ENCODE results near the gene EXOC8.

The EXOC8 gene, protein sequence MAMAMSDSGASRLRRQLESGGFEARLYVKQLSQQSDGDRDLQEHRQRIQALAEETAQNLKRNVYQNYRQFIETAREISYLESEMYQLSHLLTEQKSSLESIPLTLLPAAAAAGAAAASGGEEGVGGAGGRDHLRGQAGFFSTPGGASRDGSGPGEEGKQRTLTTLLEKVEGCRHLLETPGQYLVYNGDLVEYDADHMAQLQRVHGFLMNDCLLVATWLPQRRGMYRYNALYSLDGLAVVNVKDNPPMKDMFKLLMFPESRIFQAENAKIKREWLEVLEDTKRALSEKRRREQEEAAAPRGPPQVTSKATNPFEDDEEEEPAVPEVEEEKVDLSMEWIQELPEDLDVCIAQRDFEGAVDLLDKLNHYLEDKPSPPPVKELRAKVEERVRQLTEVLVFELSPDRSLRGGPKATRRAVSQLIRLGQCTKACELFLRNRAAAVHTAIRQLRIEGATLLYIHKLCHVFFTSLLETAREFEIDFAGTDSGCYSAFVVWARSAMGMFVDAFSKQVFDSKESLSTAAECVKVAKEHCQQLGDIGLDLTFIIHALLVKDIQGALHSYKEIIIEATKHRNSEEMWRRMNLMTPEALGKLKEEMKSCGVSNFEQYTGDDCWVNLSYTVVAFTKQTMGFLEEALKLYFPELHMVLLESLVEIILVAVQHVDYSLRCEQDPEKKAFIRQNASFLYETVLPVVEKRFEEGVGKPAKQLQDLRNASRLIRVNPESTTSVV

DNA sequence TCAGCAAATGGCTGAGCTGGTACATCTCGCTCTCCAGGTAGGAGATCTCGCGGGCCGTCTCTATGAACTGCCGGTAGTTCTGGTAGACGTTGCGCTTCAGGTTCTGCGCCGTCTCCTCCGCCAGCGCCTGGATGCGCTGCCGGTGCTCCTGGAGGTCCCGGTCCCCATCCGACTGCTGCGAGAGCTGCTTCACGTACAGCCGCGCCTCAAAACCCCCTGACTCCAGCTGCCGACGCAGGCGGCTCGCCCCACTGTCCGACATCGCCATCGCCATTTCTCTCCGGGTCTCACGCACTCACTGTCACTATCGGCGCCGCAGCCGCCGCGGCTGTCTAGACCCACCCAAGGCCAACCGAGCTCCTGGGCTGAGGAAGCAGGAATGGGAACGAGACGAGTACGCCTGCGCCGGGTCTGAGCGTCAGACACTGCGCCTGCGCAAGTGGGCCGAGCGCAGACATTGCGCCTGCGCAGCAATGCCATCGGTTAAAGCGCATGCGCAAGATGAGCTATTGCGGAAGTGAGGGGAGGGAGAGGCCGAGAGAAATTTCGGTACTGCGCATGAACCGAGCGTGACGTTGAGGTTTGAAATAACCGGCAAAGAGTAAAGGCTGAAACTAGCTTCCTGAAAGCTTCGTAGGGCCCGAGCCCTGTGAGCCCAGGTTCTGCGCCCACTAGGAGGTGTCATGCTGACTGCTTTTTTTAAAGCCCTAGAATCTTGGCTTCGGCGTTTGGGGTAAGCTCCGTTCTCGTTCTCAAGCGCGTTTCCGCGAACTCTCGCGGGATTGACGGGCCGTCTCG, at the start of gene EXOC8:
Gene EXOC8 (minus strand): TSS at position 381 of the 798 bp plus-strand sequence. CDS start 107 bp downstream, at position 274.
- peak; percentile 98 for DNase-seq (ENCODE audit: low spot score)

DNA sequence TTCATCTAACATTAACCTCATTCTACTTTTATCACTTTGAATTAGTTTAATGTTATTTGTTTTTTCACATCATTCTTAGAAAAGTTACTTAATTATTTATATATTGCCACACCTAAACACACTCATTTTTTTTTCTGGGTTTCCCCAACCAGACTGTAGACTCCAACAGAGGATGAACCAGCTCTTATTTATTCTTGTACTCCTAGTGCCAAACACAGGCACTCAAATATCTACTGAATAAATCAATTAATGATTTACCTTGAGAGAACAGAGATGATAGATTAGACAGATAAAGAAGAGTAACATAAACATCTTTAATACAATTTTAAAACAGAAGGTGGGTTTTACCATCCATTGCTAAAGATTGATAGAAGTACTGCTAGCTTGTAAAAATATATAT, 48.8 kb upstream of the EXOC8 start:
- DNase-seq (ENCODE audit: low spot score) = no peak

DNA sequence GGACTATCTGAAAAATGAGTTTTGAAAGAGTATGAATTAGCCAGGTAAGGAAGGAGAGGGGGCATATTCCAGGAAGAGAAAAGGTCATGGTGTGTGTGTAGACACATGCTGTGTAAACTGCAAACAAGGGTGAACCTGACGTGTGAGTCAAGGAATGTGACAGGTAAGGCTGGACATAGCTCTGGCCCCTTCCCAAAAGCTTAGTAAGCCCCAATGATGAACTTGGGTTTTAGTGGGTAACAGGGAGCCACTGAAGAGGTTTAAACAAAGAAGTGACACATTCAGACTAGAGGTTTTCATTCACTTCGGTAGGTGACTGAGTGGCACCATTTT, 47.7 kb upstream of the EXOC8 start:
- no peak for DNase-seq (ENCODE audit: low spot score)

DNA sequence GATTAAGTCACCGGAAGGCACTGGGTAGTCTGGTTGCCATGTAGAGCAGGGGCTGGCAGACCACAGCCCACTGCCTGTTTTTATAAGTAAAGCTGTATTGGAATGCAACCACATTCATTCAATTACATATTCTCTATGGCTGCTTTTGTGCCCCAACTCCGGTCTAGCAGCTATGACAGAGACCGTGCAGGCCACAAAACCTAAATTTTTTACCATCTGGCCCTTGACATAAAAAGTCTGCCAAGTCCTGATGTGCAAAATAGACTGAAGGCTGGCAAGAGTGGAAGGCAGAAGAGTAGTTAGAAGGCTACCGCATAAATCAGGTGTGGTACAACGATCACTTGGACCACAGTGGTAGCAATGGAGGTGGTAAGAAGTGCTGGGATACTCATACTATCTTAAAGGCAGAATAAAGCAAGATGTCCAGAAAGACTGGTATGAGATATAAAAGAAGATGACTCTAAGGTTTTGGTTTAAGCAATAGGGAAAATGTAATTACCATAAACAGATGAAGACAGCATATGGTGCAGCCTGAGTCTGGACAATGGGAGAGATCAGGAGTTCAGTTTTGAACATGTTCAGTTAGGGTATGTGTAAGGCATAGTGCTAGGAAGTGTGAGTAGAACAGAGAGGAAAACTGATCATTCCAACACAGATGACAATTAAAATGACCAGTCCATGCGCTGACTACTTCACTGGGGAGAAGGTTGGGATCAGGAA, 47.2 kb upstream of the EXOC8 start:
- no peak for DNase-seq (ENCODE audit: low spot score)

DNA sequence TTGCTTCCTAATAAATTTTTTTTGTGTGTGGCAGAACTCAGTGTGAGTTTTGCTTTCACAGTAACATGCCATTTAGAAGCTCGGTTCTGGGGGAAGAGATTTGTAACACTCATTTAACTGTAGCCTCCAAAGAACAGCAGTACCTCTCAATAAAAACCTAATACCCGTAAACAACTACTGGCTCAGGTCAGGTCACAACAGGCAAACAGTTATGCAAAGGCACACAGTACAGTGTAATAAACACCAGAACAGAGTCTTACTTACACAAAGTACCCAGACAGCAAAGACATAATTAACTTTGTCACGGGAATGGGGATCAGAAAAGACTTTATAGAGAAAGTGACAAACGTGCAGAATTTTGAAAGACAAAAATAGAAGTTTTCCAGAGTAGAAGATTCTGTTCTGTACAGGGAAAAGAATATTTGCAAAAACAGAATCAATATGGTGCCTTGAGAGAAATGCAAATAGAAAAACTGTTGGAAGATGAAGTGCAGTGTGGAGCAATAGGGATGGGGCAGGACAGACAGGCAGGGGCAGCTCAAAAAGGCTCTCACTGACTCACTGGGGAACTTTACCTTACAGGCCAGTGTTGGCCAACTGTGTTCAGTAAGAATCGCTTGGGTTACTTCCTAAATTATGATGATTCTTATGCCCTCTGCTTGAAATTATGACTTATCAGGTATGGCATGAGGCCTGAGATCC, 45.7 kb upstream of the EXOC8 start:
- DNase-seq (ENCODE audit: low spot score) = no peak

DNA sequence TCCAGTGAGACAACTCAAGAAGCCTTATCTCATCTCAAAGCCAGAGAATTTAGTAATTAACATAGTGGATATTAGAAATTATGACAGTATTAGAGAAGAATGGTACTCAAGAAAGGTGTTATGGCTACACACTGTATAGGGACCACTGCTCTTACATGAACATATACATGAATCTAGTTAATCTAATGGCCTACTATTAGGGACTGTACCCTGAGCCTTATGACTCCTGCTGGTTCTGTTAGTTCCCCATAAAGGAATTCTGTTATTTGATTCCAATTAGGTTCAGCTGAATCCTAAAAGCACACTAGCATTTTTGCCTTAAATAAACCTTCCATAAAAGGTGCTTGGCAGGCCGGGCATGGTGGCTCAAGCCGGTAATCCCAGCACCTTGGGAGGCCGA, 44.8 kb upstream of the EXOC8 start:
- no peak for DNase-seq (ENCODE audit: low spot score)

DNA sequence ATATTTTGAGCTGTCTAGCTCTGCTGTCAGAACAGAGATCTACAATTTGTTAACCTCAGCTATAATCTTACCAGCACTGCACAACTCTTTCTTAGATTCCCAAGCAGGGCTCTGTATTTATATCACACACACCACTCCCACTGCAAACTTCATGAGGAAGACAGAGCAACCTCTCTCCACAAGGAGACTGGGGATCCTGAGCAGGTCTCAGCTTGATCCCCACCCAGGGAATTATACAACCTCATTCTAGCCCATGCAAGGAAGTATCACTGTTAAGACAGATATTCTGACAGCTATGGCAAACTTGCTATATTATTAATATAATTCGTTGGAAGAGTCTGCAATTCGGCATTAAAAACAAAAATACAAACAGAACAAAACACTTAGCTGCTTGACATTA, 44.1 kb upstream of the EXOC8 start:
- no peak for DNase-seq (ENCODE audit: low spot score)

DNA sequence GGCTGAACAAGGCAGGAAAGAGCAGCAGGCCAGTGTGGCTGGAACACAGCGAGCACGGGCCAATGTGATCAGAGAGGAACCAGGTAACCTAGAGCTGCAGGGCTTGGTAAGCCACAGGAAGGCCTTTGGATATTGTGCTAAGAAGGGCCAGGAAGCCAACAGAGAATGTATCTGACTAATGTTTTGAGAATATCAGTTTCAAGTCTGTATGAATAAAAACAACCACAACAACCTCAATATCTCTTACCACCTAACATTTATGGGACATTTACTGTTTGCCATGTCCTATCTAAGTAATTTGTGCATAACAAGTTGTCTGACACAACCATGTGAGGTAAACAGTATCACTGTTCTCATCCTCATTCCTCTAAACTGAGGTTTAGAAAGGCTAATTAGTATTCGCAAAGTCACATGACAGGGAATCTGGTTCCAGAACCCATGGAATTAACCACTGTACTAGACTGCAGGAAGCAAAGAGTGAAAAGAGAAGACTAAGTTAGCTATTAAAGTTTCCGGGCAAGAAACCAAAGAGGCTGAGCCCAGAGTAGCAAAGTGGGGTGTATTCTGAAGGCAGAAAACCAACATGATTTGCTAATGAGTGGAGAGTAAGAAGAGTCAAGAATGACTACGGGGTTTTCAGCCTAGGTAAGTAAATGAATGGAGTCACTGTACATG, 39.4 kb upstream of the EXOC8 start:
- DNase-seq (ENCODE audit: low spot score) = no peak

DNA sequence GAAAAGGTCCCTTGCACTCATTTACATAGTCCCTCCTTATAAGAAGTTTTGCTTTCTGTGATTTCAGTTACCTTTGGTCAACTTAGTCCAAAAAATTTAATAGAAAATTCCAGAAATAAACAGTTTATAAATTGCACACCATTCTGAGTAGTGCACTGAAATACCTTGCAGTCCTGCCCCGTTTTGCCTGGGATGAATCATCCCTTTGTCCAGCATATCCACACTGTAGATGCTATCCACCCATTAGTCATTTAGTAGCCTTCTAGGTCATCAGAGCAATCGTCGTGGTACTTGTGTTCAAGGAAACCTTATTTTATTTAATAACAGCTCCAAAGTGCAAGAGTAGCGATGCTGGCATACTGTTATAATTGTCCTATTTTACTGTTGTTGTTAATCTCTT, 38.4 kb upstream of the EXOC8 start:
- DNase-seq (ENCODE audit: low spot score) = no peak

DNA sequence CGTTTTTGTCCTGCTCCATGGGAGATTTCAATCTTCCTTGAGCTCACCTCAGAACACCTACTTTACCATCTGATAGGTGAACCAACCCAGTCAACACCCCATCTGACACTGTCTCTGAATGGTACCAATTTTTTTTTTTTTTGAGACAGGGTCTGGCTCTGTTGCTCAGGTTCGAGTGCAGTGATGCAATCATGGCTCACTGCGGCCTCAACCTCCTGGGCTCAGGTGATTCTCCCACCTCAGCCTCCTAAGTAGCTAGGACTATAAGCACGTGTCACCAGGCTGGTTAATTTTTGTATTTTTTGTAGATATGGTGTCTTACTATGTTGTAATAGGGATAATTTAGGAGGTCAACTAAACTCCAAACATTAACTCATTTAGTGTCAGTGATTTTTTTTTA, 36.7 kb upstream of the EXOC8 start:
- no peak for DNase-seq (ENCODE audit: low spot score)

DNA sequence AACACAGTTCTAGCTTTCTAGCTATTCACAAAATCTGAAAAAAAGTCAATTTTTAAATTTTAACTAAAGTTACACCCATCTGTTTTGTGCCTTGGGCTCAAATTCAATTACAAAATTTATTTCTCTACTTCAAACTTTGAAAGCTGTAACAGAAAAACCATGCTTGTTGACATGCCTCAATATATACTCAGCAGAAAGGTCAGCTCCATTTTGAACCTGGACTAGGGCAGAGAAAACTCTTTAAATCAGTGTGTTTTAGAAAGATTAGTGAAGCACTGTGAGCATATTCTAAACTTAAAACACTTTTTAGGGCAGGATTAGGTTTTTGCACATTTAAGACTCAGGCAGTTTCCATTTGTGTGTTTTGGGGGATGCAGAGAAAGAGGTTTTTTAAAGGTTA, 34.8 kb upstream of the EXOC8 start:
- no peak for DNase-seq (ENCODE audit: low spot score)

DNA sequence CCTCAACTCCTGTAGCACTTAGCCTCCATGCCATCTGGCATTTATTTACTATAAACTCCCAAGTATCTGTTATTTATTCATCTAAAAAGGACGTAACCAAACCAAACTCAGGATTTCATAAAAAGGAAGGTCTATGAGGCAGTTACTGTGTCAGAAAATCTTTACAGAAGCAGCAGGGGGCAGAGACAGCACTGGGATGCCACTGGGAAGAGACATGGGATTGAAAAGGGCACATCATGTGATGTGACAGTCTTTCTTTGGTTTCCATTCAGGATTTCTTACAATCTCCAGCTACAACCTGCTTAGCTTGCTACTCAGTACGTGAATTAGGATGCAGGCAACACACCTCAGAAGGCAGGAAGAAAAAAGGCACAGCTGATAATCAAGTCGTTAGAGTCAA, 31.6 kb upstream of the EXOC8 start:
- no peak for DNase-seq (ENCODE audit: low spot score)

DNA sequence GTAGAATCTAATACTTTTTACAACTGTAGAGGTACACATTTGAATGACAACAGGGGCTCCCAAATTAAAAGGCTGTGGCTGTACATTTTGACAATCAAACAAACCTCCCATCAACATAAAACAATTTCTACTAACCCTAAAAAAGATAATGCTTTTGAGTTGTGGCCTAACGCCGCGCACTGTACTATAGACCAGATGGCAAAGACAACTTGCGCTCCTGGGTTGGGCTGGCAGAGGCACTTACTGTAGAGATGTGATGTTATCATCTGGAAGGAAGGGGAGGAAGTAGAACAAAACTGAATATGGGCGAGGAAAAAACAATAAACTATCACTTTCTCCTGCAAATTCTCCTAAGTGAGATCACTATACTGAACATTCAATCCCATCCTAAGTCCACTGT, 26.5 kb upstream of the EXOC8 start:
- DNase-seq (ENCODE audit: low spot score) = no peak

DNA sequence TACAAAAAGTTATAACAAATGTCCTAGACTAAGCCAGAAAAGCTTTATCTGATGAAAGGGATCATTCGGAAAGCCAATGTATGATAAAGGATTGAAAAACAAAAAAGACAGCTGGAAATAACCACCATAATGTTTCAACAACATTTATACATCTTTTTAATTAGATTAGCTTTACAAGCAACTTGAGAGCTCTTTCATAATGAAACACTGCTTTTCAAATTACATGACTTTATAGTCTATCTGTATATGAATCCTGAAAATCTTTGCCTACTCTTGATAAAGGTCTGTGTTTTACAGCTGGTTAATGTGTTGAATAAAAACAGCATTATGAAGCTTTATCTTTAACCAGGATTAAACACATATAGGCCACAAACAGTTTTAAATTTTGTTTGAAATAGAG, 26.0 kb upstream of the EXOC8 start:
- DNase-seq (ENCODE audit: low spot score) = no peak

DNA sequence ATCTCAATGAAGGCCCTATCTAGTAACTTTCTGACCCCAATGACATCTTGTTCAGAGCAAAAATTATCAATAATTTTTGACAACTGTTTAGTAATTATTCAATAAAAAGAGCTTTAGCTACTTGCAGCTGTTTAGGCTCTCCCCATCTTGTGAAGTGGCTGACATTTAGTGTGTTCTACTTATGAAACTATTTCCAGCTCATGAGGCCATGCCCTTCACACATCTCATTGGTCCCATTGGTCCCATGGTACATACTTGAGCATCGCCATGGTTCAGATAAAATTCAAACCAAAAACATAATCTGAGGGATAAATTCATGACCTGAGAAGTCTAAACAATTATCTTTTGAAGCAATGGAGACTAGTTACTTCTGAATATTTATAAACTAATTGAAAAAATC, 24.7 kb upstream of the EXOC8 start:
- DNase-seq (ENCODE audit: low spot score) = no peak

DNA sequence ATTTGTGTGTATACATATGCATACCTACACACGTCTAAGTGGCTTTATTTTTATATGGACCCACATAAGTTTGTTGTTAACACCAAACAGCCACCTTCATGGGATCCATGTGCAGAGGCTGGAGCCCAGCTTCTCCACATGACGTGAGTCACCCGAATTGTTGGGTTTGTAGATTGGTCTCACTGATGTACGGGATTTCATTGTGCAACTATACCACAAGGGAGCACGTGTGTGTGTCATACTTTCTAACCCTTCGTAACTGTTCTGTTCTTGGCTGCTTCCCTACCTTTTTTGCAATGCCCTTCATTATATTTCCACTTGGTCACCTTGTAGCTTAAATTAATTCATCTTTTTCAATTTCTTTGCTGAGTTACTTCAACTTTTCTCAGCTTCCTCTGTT, 21.5 kb upstream of the EXOC8 start:
- no peak for DNase-seq (ENCODE audit: low spot score)

DNA sequence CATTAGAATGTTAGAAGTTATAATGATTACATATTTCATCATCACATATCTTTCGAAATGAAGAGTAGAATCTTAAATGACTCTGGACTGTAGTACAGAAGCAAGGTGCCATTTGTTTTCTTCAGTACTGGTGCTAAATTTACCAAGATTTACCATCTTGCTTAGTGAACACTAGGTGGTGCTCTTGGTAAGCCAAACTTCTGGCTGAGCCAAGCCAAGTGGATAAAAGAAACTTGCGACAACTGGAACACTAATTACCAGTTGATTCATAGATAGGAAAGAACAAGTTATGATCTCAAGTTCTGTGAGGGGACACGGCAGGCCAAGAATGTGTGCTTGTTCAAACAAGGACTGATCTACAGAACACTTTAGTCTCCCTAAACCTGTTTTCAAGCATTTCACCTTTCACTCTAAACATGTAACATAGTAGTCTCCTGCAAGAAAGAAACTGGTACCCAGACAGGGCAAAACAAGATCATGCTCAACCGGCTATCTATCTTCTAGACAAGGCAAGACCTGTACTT, 20.2 kb upstream of the EXOC8 start:
- DNase-seq (ENCODE audit: low spot score) = peak; percentile 71

DNA sequence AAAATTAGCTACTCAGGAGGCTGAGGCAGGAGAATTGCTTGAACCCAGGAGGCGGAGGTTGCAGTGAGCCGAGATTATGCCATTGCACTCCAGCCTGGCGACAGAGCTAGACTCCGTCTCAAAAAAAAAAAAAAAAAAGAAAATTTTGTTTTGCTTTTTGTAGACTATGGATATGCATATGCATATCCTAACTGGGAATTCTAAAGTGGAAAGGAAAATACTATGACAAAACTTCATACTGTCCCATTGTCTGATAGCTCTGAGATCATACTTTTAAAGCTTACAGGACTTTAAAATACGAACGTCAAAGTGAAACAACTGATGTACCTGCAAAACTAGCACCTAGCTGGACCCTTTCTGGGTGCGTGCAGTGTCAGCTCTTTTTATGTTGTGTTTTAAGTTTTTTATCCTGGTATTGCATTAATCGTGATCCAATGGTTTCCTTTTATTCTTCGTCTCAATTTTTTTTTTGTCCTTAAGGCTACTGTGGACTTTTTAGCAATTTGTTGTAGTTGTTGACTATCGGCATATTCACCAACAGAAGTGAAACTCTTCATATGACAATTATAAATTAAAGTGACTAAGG, 19.6 kb upstream of the EXOC8 start:
- DNase-seq (ENCODE audit: low spot score) = no peak

DNA sequence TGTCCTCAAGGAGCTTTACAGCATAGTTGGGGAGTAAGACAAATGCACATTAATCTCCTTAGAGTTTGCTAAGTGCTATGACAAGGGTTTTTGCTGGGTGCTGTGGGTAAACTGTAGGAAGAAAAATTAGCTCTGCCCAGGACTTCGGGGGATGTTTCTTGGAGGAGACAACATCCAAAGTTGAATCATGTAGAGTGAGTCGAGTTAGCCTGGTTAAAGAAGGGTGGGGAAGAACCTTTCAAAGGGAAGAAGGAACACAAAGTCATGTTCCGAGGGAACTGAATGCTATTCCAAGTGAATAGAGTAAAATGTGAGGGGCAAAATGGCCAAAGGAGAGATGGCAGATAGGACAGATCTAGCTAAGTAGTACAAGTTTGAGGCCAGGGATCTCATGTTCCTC, 17.5 kb upstream of the EXOC8 start:
- no peak for DNase-seq (ENCODE audit: low spot score)

DNA sequence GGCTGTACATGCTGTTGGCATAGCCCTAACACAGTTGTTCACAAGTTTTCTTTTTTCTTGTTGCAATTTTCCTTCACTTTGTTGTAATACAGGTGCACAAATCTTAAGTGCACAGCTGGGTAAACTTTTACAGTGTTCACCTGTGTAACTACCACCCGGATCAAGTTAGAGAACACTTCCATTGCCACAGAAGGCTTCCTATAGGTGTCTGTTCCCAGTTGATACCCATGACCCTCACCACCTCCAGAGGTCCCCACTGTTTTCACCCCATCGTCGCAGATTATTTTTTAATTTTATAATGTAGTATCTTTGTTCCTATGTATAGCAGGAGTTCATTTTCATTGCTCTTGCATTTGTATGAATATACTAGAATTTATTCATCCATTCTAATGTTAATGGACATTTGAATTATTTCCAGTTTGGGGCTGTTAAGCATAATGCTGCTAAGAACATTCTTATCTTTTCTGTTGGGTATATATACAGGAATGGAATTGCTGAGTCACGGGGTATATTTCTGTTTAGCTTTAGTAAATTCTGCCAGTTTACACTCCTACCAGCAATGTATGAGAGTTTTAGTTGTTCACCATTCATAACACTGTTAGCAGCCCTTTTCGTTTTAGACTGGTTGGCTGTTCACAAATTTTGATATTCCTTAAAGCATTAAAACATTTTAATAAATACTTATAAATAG, 16.8 kb upstream of the EXOC8 start:
- no peak for DNase-seq (ENCODE audit: low spot score)

All from LoVo (cell line).